Ishikawa (cell line): Measurements from ENCODE around the gene CSPG5.

Source experiments
- CEBPB ChIP-seq: IDR thresholded peaks from 2 replicates; pipeline ENCODE4 v1.6.1; 2012
- EGR1 ChIP-seq: IDR thresholded peaks from 2 replicates; pipeline ENCODE4 v1.6.1; 2012
- EP300 ChIP-seq: IDR thresholded peaks from 2 replicates; pipeline ENCODE4 v1.6.1; 2012; ENCODE audit warnings: borderline replicate concordance
- FOXM1 ChIP-seq: IDR thresholded peaks from 2 replicates; pipeline ENCODE4 v1.6.1; 2012; ENCODE audit warnings: low read depth, borderline replicate concordance
- REST ChIP-seq: IDR thresholded peaks from 2 replicates; pipeline ENCODE4 v1.6.1; 2012; ENCODE audit warnings: low read depth, mild to moderate bottlenecking
- TAF1 ChIP-seq: IDR thresholded peaks from 2 replicates; pipeline ENCODE4 v1.6.1; 2012; ENCODE audit warnings: low read depth, mild to moderate bottlenecking
- TCF12 ChIP-seq: IDR thresholded peaks from 2 replicates; pipeline ENCODE4 v1.6.1; 2012; ENCODE audit warnings: low read depth
- YY1 ChIP-seq: IDR thresholded peaks from 2 replicates; pipeline ENCODE4 v1.6.1; 2012; ENCODE audit warnings: low read depth

- TF ChIP-seq CEBPB (no peak), FOXM1 (no peak), REST (no peak), TAF1 (no peak), EP300 (no peak), YY1 (no peak), EGR1 (no peak), TCF12 (no peak)
Measured at GRCh38 chr3:47586746-47587145, 8.1 kb upstream of the CSPG5 start.
